ENCODE measurements around the gene SOWAHA. TPM values are rescaled to one million over a fixed set of nuclear protein-coding genes. Genes with fewer than 3 reads are reported as not detected.
A peak's percentile ranks its signal among the peaks of the same experiment; 100 is the strongest.
"Not testable (repeated sequence)": the region's sequence is repeated elsewhere in the genome, so short reads cannot be mapped to it uniquely, and the experiment has no call there.

SOWAHA gene
- total RNA-seq, 1 experiment from 2014 or later, result 2.9 TPM

DNA sequence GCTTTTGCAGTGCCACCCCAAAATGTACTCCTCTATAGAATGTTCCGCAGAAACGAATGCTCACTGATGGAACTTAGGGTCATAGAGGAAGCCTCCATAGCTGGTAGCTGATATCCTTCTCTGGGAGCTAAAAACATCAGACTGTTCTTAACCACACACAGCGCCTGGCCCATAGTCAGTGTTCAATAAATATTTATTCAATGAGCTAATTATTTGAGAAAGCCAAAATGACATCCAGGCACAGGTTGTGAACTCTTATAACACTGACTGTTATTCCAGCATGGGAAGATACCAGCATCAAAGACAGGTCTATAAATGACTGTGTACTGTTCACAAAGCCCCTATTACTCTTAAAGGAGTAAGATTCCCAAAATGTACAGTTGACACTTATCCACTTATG, 40.2 kb downstream of the SOWAHA start:
- DNase-seq (ENCODE audit: low spot score), result no peak

DNA sequence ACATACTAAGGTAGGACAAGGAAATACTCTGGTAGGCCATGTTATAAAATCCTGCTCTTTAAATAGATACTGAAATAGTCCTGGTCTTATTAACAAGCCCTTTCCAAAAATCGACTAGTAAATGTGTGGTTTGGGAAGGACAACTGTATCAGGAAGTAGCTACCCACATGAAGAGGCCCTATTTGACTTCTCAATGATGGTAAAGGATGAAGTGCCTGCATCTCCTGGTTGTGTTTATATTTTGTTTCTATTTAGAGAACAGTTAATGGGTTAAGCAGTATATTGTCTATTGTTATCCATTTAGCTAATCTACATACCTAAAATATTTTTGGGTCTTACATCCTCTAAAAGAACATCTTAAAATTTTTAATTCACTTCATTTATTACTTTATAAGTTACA, 40.7 kb downstream of the SOWAHA start:
- DNase-seq (ENCODE audit: low spot score), result no peak

DNA sequence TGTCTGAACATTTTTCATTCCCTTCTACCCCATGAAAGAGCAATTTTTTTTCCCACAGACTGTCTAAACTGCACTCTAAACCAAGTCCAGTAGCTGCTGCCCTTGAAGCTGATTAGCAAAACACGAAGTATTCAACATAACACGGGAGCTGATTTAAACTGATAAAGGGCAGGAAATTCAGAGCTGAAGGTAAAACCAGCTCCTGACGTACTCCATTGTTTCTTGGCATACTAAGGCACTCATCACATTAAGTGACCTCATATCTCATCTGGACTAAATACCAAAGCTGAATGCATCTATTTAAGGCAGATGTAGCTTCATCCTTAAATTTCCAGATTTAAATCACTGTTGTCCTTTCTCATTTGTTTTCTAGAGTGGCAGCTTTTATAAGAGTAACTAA, 41.2 kb downstream of the SOWAHA start:
- no peak for DNase-seq (ENCODE audit: low spot score)

- DNase-seq (ENCODE audit: low spot score), result not testable (repeated sequence)
Measured at GRCh38 chr5:132854992-132855391, 41.9 kb downstream of the SOWAHA start.

GRCh38 chr5:132856011-132856410, 42.9 kb downstream of the SOWAHA start:
- no peak for DNase-seq (ENCODE audit: low spot score)

DNA sequence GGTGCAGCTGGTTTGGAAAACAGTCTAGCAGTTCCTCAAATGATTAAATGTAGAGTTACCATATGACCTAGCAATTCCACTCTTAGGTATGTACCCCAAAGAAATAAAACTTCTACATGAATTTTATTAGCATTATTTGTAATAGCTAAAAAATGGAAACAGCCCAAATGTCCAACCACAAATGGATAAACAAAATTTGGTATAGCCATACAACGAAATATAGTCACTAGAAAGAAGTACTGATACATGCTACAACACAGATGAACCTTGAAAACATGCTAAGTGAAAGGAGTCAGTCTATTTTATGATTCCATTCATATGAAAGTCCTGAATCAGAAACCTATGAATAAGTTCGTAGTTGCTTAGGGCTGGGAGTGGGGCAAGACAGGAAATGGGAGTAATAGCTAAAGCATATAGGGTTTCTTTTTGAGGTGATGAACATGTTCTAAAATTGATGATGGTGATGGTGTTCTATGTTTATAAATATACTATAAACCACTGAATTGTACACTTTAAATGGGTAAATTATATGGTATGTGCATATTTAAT, 46.9 kb downstream of the SOWAHA start:
- DNase-seq (ENCODE audit: low spot score), result no peak

GRCh38 chr5:132860742-132861141, 47.6 kb downstream of the SOWAHA start:
- DNase-seq (ENCODE audit: low spot score), result no peak

DNA sequence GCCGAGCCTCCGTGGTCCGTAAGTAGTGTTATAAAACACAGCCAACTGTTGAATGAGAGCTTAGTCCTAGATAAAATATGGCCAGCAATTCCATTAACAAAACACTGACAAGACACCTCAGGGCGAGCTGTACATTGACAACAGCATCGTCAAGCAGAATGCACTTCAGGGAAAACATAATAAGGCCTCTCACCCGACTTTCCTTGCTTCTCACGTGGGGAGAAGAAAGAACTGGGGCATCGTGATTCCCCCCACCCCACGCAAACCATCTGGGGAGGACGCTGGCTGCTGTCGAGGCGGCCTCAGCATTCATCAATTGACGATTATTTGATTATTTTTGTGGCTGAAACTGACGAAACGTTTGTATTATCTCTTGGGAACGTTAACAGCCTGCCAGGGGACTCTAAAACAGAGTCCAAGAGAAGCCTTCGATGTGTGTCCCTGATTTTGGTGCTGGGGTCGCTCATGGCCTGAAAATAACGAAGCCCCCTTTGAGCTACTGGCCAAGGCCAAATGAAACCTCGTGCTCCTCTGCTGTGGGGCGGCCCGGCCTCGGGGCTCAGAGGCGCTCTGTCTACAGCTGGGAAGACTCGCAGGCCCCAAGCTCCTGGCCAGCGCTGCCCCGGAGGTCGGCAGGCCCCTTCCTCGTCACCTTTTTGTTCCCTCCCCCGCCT, 52.7 kb downstream of the SOWAHA start:
- DNase-seq (ENCODE audit: low spot score), result no peak

Small RNAs within 50 kb of the gene (small RNA-seq; reads per million reads assigned to genes)
- 2.0 reads per million, percentile 65 among the genes with 10 or more reads in this experiment for gene RNA5SP192

Other genes with a start within 250 kb of the SOWAHA start
- not detected in 2 replicates for gene IL13, start 155.1 kb upstream of the SOWAHA start, total RNA-seq (2014; rRNA removed; shearing (Covaris generic))
- gene IL4, start 139.3 kb upstream of the SOWAHA start, total RNA-seq (2014; rRNA removed; shearing (Covaris generic)), result not detected in 2 replicates
- 3.1 and 4.0 TPM in 2 replicates for gene KIF3A, start 75.8 kb upstream of the SOWAHA start, total RNA-seq (2014; rRNA removed; shearing (Covaris generic))
- gene CCNI2, start 65.9 kb upstream of the SOWAHA start, total RNA-seq (2014; rRNA removed; shearing (Covaris generic)), result 7.3 and 8.8 TPM in 2 replicates
- gene SEPTIN8, start 36.1 kb upstream of the SOWAHA start, total RNA-seq (2014; rRNA removed; shearing (Covaris generic)), result 37.7 and 49.8 TPM in 2 replicates
- gene SHROOM1, start 17.3 kb downstream of the SOWAHA start, total RNA-seq (2014; rRNA removed; shearing (Covaris generic)), result 48.0 and 61.2 TPM in 2 replicates
- gene GDF9, start 53.2 kb downstream of the SOWAHA start, total RNA-seq (2014; rRNA removed; shearing (Covaris generic)), result 0.05 and 0.26 TPM in 2 replicates
- 227 and 266 TPM in 2 replicates for gene UQCRQ, start 53.3 kb downstream of the SOWAHA start, total RNA-seq (2014; rRNA removed; shearing (Covaris generic))
- 0.64 and 1.5 TPM in 2 replicates for gene LEAP2, start 60.4 kb downstream of the SOWAHA start, total RNA-seq (2014; rRNA removed; shearing (Covaris generic))
- 11.5 and 16.0 TPM in 2 replicates for gene AFF4, start 150.3 kb downstream of the SOWAHA start, total RNA-seq (2014; rRNA removed; shearing (Covaris generic))
- gene ZCCHC10, start 213.2 kb downstream of the SOWAHA start, total RNA-seq (2014; rRNA removed; shearing (Covaris generic)), result 8.5 and 22.9 TPM in 2 replicates
- 54.7 and 55.7 TPM in 2 replicates for gene HSPA4, start 238.7 kb downstream of the SOWAHA start, total RNA-seq (2014; rRNA removed; shearing (Covaris generic))